ENCODE results near the gene PCED1B.
"Not testable (repeated sequence)": the region's sequence is repeated elsewhere in the genome, so short reads cannot be mapped to it uniquely, and the experiment has no call there.

Gene PCED1B

DNA sequence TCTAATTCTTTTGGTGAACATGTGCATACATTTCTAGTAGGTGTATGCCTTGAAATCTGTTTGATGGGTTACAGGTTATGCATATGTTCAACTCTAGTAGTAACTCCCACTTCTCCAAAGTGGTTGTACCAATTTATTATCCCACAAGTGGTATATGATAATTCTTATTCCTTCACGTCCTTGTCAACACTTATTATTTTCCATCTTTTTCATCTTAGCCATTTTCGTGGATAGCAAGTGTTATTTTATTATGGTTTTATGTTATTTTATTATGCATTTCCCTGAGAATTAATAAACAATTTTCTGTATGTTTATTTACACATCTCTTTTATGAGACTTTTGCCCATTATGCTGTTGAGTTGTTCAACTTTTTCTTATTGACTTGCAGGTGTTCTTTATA is 11.6 kb downstream of the PCED1B start:
- DNase-seq, result no peak

- no peak for DNase-seq
These were observed 15.4 kb downstream of the PCED1B start for GRCh38 chr12:47094804-47095203.

DNA sequence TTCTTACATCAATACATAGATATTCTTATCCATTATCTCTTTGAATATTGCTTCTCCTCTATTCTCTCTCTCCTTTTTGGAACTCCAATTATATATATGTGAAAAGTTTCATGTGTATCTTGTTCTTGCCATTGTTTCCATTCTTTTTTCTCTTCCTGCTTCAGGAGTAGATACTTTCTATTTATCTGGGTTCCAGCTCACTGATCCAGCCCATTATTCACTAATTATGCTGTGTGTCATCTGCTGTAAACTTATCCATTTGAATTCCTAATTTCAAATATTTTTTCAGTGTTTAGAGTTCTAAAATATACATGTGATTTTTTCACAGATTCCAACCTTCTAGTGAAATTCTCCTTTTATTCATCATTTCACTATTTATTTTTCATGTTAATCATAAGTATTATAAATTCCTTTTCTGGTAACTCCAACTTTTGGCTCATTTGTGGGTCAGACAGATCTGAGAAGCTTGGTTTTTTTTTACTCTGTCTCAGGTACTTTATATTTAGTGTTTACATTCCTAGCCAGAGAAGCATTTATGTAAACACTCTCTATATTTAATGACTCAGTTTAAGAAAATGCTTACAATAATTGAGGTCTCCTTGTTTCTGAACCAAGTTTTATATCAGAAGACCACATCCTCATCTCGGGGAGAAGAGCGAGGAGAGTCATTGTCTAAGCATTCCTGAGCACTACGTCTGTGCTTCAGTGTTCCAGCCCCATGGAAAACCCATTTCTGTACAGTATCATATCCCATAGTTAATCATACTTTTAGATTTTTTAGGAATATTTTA is 16.2 kb downstream of the PCED1B start:
- DNase-seq, result no peak

DNA sequence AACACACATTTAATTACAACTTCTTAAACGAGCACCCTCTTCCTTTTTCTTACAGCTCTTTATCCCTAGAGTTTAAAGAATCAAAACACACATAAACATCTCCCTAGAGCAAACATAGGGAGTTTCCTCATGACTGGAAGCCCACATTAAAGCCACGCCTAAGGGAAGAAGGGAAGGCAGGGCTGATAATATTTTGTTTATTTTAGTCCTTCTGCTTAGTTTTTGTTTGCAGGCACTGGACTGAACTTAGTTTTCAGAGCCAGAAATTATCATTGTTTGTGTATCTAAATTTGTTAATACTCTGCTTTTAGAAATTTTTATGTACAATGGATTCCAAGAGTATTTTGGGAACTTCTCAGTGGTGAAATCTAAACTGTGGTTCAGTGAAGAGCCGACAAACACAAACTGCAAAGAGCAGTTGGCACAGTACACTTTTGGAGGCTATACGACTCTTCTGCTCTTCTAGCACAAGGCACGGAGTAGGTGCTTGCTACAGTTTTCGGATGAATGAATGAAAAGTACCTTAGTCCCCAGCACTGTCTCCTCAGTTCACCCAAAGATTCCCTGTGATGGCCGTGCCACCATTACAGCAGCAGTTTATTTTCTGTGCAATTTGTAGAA is 18.0 kb downstream of the PCED1B start:
- DNase-seq, result no peak

- no peak for DNase-seq
These were observed 18.7 kb downstream of the PCED1B start for GRCh38 chr12:47098099-47098498.

DNA sequence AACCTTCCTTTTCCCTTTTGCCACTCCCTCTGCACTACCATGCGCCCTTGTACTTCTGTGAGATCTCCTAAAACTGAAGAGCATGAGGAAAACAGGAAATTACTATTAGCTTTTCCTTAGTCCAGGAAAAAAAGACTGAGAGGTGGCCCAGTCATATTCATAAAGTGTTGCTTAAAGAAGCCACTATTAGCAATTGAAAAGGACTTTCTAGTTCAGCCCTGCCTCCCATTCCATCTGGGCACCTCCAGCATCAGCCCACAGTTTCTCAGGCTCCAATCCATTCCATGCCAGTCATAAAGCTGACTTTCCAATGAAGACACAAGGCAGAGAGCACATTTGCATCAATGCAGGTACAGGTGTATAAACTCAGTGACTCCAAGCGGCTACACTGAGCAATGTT is 20.2 kb downstream of the PCED1B start:
- DNase-seq, result no peak

- DNase-seq, result no peak
These were observed 20.7 kb downstream of the PCED1B start for GRCh38 chr12:47100160-47100559.

- no peak for DNase-seq
These were observed 23.0 kb downstream of the PCED1B start for GRCh38 chr12:47102406-47102805.

DNA sequence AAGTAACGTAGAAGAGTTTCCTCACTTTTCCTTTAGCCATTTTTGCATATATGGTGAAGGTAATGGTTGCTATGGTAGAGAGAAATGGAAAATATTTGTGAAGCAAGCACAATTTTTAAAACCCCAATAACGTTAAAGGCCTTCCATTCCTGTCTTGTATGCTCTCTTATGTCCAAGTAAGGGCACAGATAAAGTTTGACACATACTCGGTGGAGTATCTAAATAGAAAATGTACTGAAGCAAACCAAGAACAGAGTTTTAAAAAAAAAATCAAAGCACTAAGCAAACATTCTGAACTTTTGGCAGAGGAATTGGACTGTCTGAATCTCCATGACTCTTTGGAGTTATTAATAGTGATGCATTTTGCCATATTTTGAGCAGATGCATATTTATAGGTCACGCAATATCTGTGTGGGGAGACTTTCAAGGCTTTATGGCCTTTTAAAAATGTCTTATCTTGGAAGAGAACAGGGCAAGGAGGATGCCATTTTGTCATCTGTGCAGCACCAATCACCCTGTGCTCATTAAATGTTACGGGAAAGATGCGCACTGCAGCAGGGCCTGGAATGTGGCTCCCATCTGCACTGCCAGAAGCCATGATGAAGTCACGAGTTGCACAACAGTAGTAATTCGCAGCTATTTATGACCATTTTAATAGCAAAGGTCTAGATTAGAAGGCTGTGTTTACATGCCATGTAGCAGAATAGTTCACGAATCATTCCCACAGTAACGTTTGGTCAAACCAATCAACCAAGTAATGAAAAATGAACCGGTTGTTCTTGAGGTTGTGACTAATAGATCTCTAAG is 23.6 kb downstream of the PCED1B start:
- DNase-seq, result no peak

DNA sequence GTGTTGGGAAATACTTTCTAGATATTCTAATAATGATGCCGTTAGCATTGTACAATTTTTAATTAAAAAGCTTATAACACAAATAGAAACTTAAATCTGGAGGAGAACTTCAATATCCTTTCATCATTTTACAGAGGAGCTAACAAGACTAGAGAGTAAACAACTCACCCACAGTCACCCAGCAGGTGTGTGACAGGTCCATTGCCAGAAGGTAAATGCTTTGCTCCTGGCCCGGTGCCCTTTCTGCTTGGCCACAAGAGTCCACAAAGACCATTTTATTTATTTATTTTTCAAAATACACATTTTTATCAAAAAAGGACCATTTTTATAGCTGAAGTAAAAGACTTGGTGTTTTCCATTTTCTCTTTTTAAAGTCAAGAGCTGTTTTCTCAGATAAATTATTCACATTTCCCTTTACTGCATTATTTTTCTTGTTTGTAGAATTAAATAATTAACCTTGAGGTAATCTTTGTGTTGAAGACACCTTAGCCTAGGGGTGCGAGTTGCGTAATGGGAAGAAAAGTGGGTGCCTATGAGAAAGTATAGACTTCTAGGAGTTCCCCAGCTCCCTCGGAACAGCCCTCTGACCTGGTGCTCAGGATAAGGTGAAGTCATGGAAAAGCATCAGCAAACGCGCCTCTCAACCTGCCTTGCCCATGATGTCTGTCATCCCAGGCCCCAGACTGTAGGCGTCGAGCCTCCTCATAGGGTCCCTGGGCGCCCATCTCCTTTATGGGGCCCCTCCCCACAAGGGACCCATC is 26.7 kb downstream of the PCED1B start:
- DNase-seq, result no peak

GRCh38 chr12:47107446-47107845 is 28.0 kb downstream of the PCED1B start:
- DNase-seq, result no peak

GRCh38 chr12:47107926-47108325 is 28.5 kb downstream of the PCED1B start:
- DNase-seq, result no peak

- no peak for DNase-seq
These were observed 30.7 kb downstream of the PCED1B start for GRCh38 chr12:47110011-47110541.

GRCh38 chr12:47110718-47111391 is 31.4 kb downstream of the PCED1B start:
- no peak for DNase-seq

- no peak for DNase-seq
These were observed 32.0 kb downstream of the PCED1B start for GRCh38 chr12:47111392-47111778.

DNA sequence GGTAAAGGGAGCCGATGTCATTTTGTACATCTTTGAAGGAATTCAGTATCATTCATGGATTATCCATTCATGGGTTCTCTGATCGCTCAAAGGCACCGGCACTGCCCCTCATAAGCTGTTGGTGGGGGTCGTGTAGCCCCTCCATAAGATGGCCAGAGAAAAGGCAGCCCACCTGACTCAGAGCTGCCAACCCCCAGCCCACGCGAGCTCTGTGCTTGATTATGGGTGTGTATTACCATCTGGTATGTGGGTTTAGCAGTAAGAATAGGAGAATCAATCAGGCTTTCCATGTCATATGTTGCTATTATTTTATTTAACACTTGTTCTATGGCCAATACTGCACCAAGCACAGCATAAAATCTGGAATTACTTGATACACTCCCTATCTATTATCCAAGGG is 32.4 kb downstream of the PCED1B start:
- no peak for DNase-seq

GRCh38 chr12:47112679-47113078 is 33.3 kb downstream of the PCED1B start:
- no peak for DNase-seq

GRCh38 chr12:47114481-47114892 is 35.1 kb downstream of the PCED1B start:
- DNase-seq, result no peak

GRCh38 chr12:47117305-47117704 is 37.9 kb downstream of the PCED1B start:
- not testable (repeated sequence) for DNase-seq

DNA sequence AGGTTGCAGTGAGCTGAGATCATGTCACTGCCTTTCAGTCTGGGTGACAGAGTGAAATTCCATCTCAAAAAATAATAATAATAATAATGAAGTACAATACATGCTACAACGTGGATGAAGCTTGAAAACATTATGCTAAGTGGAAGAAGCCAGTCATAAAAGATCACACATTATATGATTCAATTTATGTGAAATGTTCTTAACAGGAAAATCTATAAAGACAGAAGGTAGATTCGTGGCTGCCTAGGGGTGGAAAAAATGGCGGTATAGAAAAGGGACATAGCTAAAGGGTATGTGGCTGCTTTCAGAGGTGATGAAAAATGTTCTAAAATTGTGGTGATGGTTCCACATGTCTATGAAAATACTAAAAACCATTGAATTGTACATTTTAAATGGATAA is 41.3 kb downstream of the PCED1B start:
- DNase-seq, result no peak

DNA sequence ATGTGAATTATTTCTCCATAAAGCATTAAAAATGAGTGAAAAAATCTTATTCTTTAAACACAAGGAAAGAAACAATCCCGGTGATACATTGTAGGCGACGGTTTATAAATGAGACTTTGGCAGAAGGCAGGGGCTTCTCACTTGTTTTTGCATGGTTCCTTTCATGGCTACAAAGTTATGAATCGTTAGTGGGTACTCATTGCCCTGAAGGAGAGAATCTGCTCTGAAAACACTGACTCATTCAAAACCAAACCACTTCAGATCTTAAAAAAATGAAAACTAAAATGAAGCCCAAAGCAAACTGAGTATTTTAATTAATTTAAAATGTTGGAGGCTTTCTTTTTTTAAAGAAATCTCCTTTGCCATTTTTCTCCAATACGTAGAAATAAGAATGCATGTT is 41.7 kb downstream of the PCED1B start:
- no peak for DNase-seq

DNA sequence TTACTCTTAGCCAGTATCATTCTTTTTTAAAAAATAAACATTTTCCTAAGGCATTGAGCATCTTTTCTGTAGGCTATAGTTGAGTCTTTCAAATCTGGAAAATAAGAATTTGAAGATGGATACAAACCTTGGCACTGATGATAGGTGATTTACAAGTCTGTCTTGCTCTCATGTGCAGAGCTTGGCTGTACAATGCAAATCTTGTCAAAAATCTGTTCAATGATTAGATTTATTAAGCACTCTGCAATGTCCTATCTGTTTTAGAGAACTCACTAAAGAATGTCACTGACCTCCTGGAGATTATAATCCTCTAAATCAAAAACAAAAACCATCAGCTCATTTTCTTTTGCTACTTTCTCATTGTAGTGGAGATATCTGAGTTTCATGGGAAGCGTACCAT is 43.2 kb downstream of the PCED1B start:
- no peak for DNase-seq
